ENCODE data around the gene PXMP4. TPM values are rescaled to one million over a fixed set of nuclear protein-coding genes. Genes with fewer than 3 reads are reported as not detected.
A peak's percentile ranks its signal among the peaks of the same experiment; 100 is the strongest.
"Not testable (repeated sequence)": the region's sequence is repeated elsewhere in the genome, so short reads cannot be mapped to it uniquely, and the experiment has no call there.

PXMP4 gene
- total RNA-seq, 2 experiments from 2014 or later = 3.6 to 4.1 TPM

DNA sequence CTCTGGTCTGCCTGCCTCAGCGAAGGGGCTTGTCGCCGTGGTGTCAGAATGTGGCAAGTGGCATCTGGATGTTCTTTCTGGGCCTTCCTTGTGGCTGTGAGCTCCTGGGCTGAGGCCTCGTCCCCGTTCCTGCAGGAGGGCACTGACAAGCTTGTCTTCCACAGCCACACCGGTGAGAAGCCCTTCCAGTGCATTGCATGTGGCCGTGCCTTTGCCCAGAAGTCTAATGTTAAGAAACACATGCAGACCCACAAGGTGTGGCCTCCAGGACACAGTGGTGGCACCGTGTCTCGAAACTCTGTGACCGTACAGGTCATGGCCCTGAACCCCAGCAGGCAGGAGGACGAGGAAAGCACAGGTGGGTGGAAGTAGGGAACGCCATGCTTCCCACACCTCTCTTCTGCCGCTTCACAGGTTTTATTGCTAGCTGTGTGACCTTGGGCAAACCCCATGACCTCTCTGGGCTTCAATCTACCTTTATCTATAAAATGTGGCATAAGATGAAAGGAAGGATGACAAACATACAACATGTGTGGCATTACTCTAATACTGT, 41.7 kb upstream of the PXMP4 start:
- Mint-ChIP-seq H3K4me1 (ENCODE audit: low read depth) (no peaks in the 10 kb centered on the region), H3K36me3 (ENCODE audit: low read depth) (peaks cover 41% of the 10 kb centered on the region), H3K27ac (no peak overlapping the region), H3K4me3 (no peak overlapping the region), H3K27me3 (no peaks in the 10 kb centered on the region), H3K9me3 (peaks cover 2% of the 10 kb centered on the region)
- POLR2A ChIA-PET = no interaction called here
- TF ChIP-seq, protein P1, sequence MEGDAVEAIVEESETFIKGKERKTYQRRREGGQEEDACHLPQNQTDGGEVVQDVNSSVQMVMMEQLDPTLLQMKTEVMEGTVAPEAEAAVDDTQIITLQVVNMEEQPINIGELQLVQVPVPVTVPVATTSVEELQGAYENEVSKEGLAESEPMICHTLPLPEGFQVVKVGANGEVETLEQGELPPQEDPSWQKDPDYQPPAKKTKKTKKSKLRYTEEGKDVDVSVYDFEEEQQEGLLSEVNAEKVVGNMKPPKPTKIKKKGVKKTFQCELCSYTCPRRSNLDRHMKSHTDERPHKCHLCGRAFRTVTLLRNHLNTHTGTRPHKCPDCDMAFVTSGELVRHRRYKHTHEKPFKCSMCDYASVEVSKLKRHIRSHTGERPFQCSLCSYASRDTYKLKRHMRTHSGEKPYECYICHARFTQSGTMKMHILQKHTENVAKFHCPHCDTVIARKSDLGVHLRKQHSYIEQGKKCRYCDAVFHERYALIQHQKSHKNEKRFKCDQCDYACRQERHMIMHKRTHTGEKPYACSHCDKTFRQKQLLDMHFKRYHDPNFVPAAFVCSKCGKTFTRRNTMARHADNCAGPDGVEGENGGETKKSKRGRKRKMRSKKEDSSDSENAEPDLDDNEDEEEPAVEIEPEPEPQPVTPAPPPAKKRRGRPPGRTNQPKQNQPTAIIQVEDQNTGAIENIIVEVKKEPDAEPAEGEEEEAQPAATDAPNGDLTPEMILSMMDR (IDR thresholded peaks at IDR 0.05) = no peak
- Histone ChIP-seq H3K9me3 (ENCODE audit: control insufficient read depth in 1 of 2, insufficient read depth in 1 of 2, low read length in 2 of 2) (peaks cover 6% of the 10 kb centered on the region in 2 experiments), H3K4me1 (ENCODE audit: insufficient read depth, low read length) (no peaks in the 10 kb centered on the region), H3K36me3 (ENCODE audit: insufficient read depth, low read length) (peaks cover 8% of the 10 kb centered on the region), H3K27me3 (ENCODE audit: control insufficient read depth in 1 of 2, insufficient read depth in 2 of 2, low read length in 2 of 2) (no peaks in the 10 kb centered on the region), H3K4me3 (ENCODE audit: low read length) (no peak overlapping the region), H3K27ac (ENCODE audit: low read depth in 1 of 2, low read length in 2 of 2) (no peak overlapping the region)
- intact Hi-C loops (cut with DNase I, micrococcal nuclease) = no loop called here
- CTCF ChIA-PET = no interaction called here
- ATAC-seq (ENCODE audit: poor library complexity) (no peak), DNase-seq (no peak)

DNA sequence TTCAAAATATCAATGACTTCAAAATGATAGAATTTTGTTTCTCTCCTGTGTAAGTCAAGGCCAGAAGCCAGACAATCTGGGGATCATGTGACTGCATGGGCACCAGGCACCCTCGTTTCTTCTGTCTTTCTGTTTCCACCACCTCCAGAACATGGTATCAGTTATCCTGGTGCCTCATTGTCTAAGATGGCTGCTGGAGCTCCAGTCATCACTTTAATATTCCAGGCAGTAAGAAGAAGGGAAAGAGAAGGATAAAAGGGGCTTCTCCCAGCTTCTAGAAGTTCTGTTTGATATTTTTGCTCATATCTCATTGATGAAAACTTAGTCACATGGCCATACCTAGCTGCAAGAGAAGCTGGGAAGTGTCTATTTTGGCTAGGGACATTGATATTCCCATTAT, 37.3 kb upstream of the PXMP4 start:
- DNase-seq (no peak), ATAC-seq (ENCODE audit: poor library complexity) (no peak)
- H3K27me3 Mint-ChIP-seq = no peaks in the 10 kb centered on the region
- H3K36me3 Mint-ChIP-seq (ENCODE audit: low read depth) = peaks cover 55% of the 10 kb centered on the region
- H3K4me3 ChIP-seq (ENCODE audit: low read length) = no peak overlapping the region
- peaks cover 2% of the 10 kb centered on the region for H3K9me3 Mint-ChIP-seq
- intact Hi-C loops (cut with DNase I, micrococcal nuclease) = no loop called here
- peaks cover 5% of the 10 kb centered on the region for H3K4me1 Mint-ChIP-seq (ENCODE audit: low read depth)
- no peaks in the 10 kb centered on the region for H3K4me1 ChIP-seq (ENCODE audit: insufficient read depth, low read length)
- peaks cover 17% of the 10 kb centered on the region for H3K36me3 ChIP-seq (ENCODE audit: insufficient read depth, low read length)
- no peak overlapping the region for H3K27ac ChIP-seq (ENCODE audit: low read depth in 1 of 2, low read length in 2 of 2)
- H3K4me3 Mint-ChIP-seq = no peak overlapping the region
- H3K27ac Mint-ChIP-seq = no peak overlapping the region
- ChIA-PET CTCF (no interaction called here), POLR2A (no interaction called here)
- no peaks in the 10 kb centered on the region for H3K27me3 ChIP-seq (ENCODE audit: control insufficient read depth in 1 of 2, insufficient read depth in 2 of 2, low read length in 2 of 2)
- peaks cover 6 to 7% of the 10 kb centered on the region in 2 experiments for H3K9me3 ChIP-seq (ENCODE audit: control insufficient read depth in 1 of 2, insufficient read depth in 1 of 2, low read length in 2 of 2)
- TF ChIP-seq, protein P1 (IDR thresholded peaks at IDR 0.05) = no peak

DNA sequence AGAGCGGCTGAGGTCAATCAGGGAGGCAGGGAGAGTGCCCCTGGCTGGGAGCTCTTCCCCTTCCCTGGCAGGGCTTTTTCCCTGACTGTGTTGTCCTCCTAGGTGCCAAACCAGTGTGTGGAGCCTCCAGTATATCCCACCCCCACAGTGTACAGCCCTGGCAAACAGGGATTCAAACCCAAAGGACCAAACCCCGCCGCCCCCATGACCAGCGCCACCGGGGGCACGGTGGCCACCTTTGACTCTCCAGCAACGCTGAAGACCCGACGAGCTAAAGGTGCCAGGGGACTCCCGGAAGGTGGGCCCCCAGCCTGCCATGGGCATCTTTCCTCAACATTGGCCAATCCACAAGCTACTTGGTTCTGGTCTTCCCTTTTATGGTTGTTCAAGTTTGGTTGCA, 36.9 kb upstream of the PXMP4 start:
- no peaks in the 10 kb centered on the region for H3K27me3 Mint-ChIP-seq
- ChIA-PET CTCF (interaction anchor here (0.6 kb wide), 1 partner anchor 174 kb away, joined by 3 read pairs; no protein-coding TSS in a partner anchor), POLR2A (no interaction called here)
- Histone ChIP-seq H3K4me3 (ENCODE audit: low read length) (no peak overlapping the region), H3K9me3 (ENCODE audit: control insufficient read depth in 1 of 2, insufficient read depth in 1 of 2, low read length in 2 of 2) (peaks cover 6 to 7% of the 10 kb centered on the region in 2 experiments), H3K36me3 (ENCODE audit: insufficient read depth, low read length) (peaks cover 17% of the 10 kb centered on the region), H3K27me3 (ENCODE audit: control insufficient read depth in 1 of 2, insufficient read depth in 2 of 2, low read length in 2 of 2) (no peaks in the 10 kb centered on the region), H3K27ac (ENCODE audit: low read depth in 1 of 2, low read length in 2 of 2) (no peak overlapping the region), H3K4me1 (ENCODE audit: insufficient read depth, low read length) (no peaks in the 10 kb centered on the region)
- peaks cover 2% of the 10 kb centered on the region for H3K9me3 Mint-ChIP-seq
- intact Hi-C loops (cut with DNase I, micrococcal nuclease) = no loop called here
- peaks cover 57% of the 10 kb centered on the region for H3K36me3 Mint-ChIP-seq (ENCODE audit: low read depth)
- H3K4me1 Mint-ChIP-seq (ENCODE audit: low read depth) = peaks cover 5% of the 10 kb centered on the region
- DNase-seq = no peak
- no peak overlapping the region for H3K4me3 Mint-ChIP-seq
- no peak overlapping the region for H3K27ac Mint-ChIP-seq
- ATAC-seq (ENCODE audit: poor library complexity) = no peak
- TF ChIP-seq, protein P1 (IDR thresholded peaks at IDR 0.05) = no peak

DNA sequence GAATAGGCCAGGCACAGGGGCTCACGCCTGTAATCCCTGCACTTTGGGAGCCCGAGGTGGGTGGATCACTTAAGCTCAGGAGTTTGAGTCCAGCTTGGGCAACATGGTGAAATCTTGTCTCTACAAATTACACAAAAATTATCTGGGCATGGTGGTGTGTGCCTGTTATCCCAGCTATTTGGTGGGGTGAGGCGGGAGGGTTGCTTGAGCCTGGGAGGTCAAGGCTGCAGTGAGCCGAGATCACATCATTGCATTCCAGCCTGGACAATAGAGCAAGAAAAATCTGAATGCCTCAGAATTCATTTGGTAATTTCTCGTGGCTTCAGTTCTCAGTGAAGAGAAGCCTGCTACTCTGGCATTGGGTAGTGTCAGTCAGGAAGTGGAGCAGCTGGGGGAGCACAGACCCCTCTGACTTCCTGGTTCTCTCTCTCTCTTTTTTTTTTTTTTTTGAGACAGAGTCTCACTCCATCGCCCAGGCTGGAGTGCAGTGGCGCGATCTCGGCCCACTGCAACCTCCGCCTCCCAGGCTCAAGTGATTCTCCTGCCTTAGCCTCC, 35.9 kb upstream of the PXMP4 start:
- H3K4me3 ChIP-seq (ENCODE audit: low read length); intact Hi-C loops (cut with DNase I, micrococcal nuclease); H3K4me1 ChIP-seq (ENCODE audit: insufficient read depth, low read length); H3K4me1 Mint-ChIP-seq (ENCODE audit: low read depth); H3K9me3 Mint-ChIP-seq; H3K27me3 Mint-ChIP-seq; H3K27me3 ChIP-seq (ENCODE audit: control insufficient read depth in 1 of 2, insufficient read depth in 2 of 2, low read length in 2 of 2); H3K9me3 ChIP-seq (ENCODE audit: control insufficient read depth in 1 of 2, insufficient read depth in 1 of 2, low read length in 2 of 2); H3K27ac ChIP-seq (ENCODE audit: low read depth in 1 of 2, low read length in 2 of 2); H3K4me3 Mint-ChIP-seq: not testable (repeated sequence)
- ChIA-PET CTCF (interaction anchor here (0.6 kb wide), 1 partner anchor 275 kb away, joined by 3 read pairs; no protein-coding TSS in a partner anchor), POLR2A (interaction anchor here (1.5 kb wide), 1 partner anchor 23 kb away, joined by 4 read pairs; no protein-coding TSS in a partner anchor)
- ATAC-seq (ENCODE audit: poor library complexity) = peak; percentile 82
- H3K36me3 ChIP-seq (ENCODE audit: insufficient read depth, low read length) = peaks cover 24% of the 10 kb centered on the region
- DNase-seq = peak in 2 of 14 experiments; percentile 16 to 20
- Mint-ChIP-seq H3K27ac (peak overlapping the region; percentile 36), H3K36me3 (ENCODE audit: low read depth) (peaks cover 63% of the 10 kb centered on the region)
